Osteocyte (in vitro differentiated cells): Measurements from ENCODE around the gene PGAM5. TPM values are rescaled to one million over a fixed set of nuclear protein-coding genes. Genes with fewer than 3 reads are reported as not detected.

Source experiments
- DNase-seq: peaks from one replicate; pipeline ENCODE4 v3.0.0; 2021; ENCODE audit warnings: mixed read lengths; ENCODE audit not compliant: unreplicated experiment; ENCODE audit errors: extremely low spot score
- H3K27ac Mint-ChIP-seq: one replicate; pipeline ENCODE4 v1.8.0; 2021; ENCODE audit warnings: mild to moderate bottlenecking, mixed read lengths; ENCODE audit not compliant: unreplicated experiment
- H3K27me3 Mint-ChIP-seq: one replicate; pipeline ENCODE4 v1.8.0; 2021; ENCODE audit warnings: mixed read lengths; ENCODE audit not compliant: unreplicated experiment
- H3K36me3 Mint-ChIP-seq: one replicate; pipeline ENCODE4 v1.8.0; 2021; ENCODE audit warnings: mixed read lengths; ENCODE audit not compliant: unreplicated experiment
- H3K4me1 Mint-ChIP-seq: one replicate; pipeline ENCODE4 v1.8.0; 2021; ENCODE audit warnings: mixed read lengths; ENCODE audit not compliant: unreplicated experiment
- H3K4me3 Mint-ChIP-seq: one replicate; pipeline ENCODE4 v1.8.0; 2021; ENCODE audit warnings: mild to moderate bottlenecking, moderate library complexity, mixed read lengths; ENCODE audit not compliant: unreplicated experiment
- H3K9me3 Mint-ChIP-seq: one replicate; pipeline ENCODE4 v1.8.0; 2021; ENCODE audit warnings: mixed read lengths; ENCODE audit not compliant: unreplicated experiment
- CTCF ChIP-seq: fragments of 200-600 bp; sonication (generic); IDR thresholded peaks from 2 replicates; pipeline ENCODE4 v1.5.0; 2021; ENCODE audit warnings: antibody characterized with exemption, mild to moderate bottlenecking, moderate library complexity
- total RNA-seq: library from RNA; stranded (reverse); gene quantifications from 2 replicates; pipeline ENCODE4 v1.2.1, GENCODE V29; 2021

Gene PGAM5
- total RNA-seq, 1 donor from 2014 or later = 24.5 TPM

- no peak for DNase-seq
- H3K4me1 Mint-ChIP-seq = peaks cover 2% of the 10 kb centered on the region
- no peak for TF ChIP-seq CTCF
- H3K27me3 Mint-ChIP-seq = no peaks in the 10 kb centered on the region
- H3K27ac Mint-ChIP-seq = no peak overlapping the region
- H3K9me3 Mint-ChIP-seq = no peaks in the 10 kb centered on the region
- H3K36me3 Mint-ChIP-seq = peaks cover 58% of the 10 kb centered on the region
- H3K4me3 Mint-ChIP-seq = no peak overlapping the region
Observed at GRCh38 chr12:132739600-132740312, 29.1 kb downstream of the PGAM5 start.

- TF ChIP-seq CTCF = no peak
- Mint-ChIP-seq H3K4me3 (no peak overlapping the region), H3K27ac (no peak overlapping the region), H3K27me3 (no peaks in the 10 kb centered on the region), H3K9me3 (no peaks in the 10 kb centered on the region), H3K4me1 (no peaks in the 10 kb centered on the region), H3K36me3 (peaks cover 61% of the 10 kb centered on the region)
- DNase-seq = no peak
Observed at GRCh38 chr12:132740313-132740646, 29.6 kb downstream of the PGAM5 start.

- Mint-ChIP-seq H3K4me3 (no peak overlapping the region), H3K4me1 (no peaks in the 10 kb centered on the region), H3K27ac (no peak overlapping the region), H3K9me3 (no peaks in the 10 kb centered on the region), H3K36me3 (peaks cover 59% of the 10 kb centered on the region), H3K27me3 (no peaks in the 10 kb centered on the region)
- no peak for TF ChIP-seq CTCF
- no peak for DNase-seq
Observed at GRCh38 chr12:132740652-132741051, 30.0 kb downstream of the PGAM5 start.

GRCh38 chr12:132741620-132742019, 31.0 kb downstream of the PGAM5 start:
- no peaks in the 10 kb centered on the region for H3K27me3 Mint-ChIP-seq
- H3K27ac Mint-ChIP-seq = no peak overlapping the region
- TF ChIP-seq CTCF = no peak
- H3K36me3 Mint-ChIP-seq = peaks cover 56% of the 10 kb centered on the region
- no peak overlapping the region for H3K4me3 Mint-ChIP-seq
- H3K4me1 Mint-ChIP-seq = no peaks in the 10 kb centered on the region
- no peak for DNase-seq
- no peaks in the 10 kb centered on the region for H3K9me3 Mint-ChIP-seq

GRCh38 chr12:132743831-132744230, 33.2 kb downstream of the PGAM5 start:
- H3K27me3 Mint-ChIP-seq = no peaks in the 10 kb centered on the region
- H3K4me1 Mint-ChIP-seq = no peaks in the 10 kb centered on the region
- no peak for TF ChIP-seq CTCF
- no peak overlapping the region for H3K27ac Mint-ChIP-seq
- H3K9me3 Mint-ChIP-seq = no peaks in the 10 kb centered on the region
- H3K36me3 Mint-ChIP-seq = peaks cover 55% of the 10 kb centered on the region
- no peak for DNase-seq
- H3K4me3 Mint-ChIP-seq = no peak overlapping the region
